Inflammatory macrophage treated with lipopolysaccharide for 4 hours (primary cell): ENCODE results near the gene ACKR3.

Source experiments
- DNase-seq: peaks from one replicate; pipeline ENCODE4 v3.0.0-alpha.2; 2020

The ACKR3 gene

DNA sequence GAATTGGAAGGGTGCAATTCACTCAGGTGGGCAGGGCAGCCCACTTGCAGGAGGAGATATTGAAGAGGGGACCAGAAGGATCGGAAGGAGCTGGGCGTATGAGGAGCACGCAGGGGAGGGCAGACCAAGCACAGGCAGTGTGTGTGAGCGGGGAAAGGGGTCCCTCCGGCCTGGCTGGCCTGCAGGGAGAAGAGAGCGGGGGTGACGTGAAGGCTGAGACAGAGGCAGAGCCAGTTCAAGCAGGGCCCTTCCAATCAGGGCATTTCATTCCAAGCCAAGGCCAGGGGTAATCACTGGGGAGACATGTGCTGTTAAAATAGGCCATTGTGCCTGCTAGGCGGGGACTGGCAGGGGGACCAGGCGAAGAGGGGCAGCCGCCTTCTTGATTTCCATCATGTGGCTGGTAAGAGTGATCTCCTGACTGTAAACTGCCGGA is 62.2 kb downstream of the ACKR3 start:
- DNase-seq = no peak
